ENCODE data around the gene RNU1-3. TPM values are rescaled to one million over a fixed set of nuclear protein-coding genes. Genes with fewer than 3 reads are reported as not detected.
A peak's percentile ranks its signal among the peaks of the same experiment; 100 is the strongest.
"Not testable (repeated sequence)": the region's sequence is repeated elsewhere in the genome, so short reads cannot be mapped to it uniquely, and the experiment has no call there.

RNU1-3 gene
- total and polyA plus RNA-seq, 2 of the 13 experiments (the other 11 are each of a cell fraction or from before 2014, with no cell fraction given), result under 0.01 to 11,018 TPM

DNA sequence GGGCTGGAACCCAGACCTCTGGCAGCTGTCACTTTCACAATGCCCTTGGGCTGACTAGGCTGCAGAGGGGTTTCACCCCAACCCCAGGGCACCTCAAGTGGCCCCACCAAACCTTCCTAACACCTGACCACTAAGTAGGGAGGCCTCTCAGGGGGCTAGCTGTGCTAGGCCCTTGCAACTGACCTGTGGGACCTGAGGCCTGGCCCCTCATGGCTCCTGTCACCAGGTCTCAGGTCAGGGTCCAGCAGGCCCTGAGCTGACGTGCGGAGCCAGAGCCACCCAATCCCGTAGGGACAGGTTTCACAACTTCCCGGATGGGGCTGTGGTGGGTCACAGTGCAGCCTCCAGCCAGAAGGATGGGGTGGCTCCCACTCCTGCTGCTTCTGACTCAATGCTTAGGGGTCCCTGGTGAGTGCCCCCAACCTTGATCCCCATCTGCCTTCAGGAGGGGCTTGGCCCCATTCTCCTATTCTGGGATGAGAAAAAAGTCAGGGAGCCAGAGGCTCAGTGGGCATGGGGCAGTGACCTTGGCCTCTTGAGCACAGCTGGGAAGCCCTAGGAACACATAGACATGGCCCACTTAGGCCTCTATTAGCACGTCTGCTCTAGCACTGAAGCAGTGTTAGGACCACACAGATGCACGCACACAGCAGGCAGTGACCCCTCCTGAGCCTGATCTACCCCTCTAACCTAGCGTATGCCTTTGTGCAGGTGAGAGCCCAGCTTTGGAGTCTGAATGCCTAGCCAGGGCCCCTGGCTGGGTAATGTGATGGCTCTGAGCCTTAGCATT is 21.3 kb downstream of the RNU1-3 start (continued):
- peak; percentile 83; the same call in 1 of the 2 replicates for TF ChIP-seq FOXJ3 (CRISPR knock-in tag; IDR thresholded peaks at IDR 0.05; ENCODE audit: borderline replicate concordance)
- TF ChIP-seq JARID2 (CRISPR knock-in tag; IDR thresholded peaks at IDR 0.05; ENCODE audit: insufficient replicate concordance), result peak; percentile 97
- TF ChIP-seq STAG1 (CRISPR knock-in tag; IDR thresholded peaks at IDR 0.05), result peak; percentile 28
- TF ChIP-seq NR2F1 (CRISPR knock-in tag; IDR thresholded peaks at IDR 0.05), result peak; percentile 94 to 98
- peak; percentile 80 for TF ChIP-seq MIER2 (CRISPR knock-in tag; IDR thresholded peaks at IDR 0.05)
- TF ChIP-seq, protein P1, sequence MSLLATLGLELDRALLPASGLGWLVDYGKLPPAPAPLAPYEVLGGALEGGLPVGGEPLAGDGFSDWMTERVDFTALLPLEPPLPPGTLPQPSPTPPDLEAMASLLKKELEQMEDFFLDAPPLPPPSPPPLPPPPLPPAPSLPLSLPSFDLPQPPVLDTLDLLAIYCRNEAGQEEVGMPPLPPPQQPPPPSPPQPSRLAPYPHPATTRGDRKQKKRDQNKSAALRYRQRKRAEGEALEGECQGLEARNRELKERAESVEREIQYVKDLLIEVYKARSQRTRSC (CRISPR knock-in tag; IDR thresholded peaks at IDR 0.05; ENCODE audit: low read depth), result peak; percentile 78; the same call in 1 of the 2 replicates
- TF ChIP-seq ZFP90 (CRISPR knock-in tag; IDR thresholded peaks at IDR 0.05; ENCODE audit: borderline replicate concordance), result peak; percentile 88; the same call in 1 of the 2 replicates
- TF ChIP-seq, protein P2, sequence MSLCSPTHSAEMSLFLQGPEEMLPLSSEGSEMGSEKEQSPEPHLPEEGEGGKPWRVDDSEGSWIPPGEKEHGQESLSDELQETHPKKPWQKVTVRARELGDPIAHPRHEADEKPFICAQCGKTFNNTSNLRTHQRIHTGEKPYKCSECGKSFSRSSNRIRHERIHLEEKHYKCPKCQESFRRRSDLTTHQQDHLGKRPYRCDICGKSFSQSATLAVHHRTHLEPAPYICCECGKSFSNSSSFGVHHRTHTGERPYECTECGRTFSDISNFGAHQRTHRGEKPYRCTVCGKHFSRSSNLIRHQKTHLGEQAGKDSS (CRISPR knock-in tag; IDR thresholded peaks at IDR 0.05; ENCODE audit: borderline replicate concordance, low read depth), result peak; percentile 94
- peak; percentile 85 for TF ChIP-seq CREB1 (IDR thresholded peaks at IDR 0.05)
- not testable (repeated sequence) for TF ChIP-seq CREB1 (CRISPR knock-in tag; IDR thresholded peaks at IDR 0.05); FOXA1 (IDR thresholded peaks at IDR 0.05)
- TF ChIP-seq, protein P3, sequence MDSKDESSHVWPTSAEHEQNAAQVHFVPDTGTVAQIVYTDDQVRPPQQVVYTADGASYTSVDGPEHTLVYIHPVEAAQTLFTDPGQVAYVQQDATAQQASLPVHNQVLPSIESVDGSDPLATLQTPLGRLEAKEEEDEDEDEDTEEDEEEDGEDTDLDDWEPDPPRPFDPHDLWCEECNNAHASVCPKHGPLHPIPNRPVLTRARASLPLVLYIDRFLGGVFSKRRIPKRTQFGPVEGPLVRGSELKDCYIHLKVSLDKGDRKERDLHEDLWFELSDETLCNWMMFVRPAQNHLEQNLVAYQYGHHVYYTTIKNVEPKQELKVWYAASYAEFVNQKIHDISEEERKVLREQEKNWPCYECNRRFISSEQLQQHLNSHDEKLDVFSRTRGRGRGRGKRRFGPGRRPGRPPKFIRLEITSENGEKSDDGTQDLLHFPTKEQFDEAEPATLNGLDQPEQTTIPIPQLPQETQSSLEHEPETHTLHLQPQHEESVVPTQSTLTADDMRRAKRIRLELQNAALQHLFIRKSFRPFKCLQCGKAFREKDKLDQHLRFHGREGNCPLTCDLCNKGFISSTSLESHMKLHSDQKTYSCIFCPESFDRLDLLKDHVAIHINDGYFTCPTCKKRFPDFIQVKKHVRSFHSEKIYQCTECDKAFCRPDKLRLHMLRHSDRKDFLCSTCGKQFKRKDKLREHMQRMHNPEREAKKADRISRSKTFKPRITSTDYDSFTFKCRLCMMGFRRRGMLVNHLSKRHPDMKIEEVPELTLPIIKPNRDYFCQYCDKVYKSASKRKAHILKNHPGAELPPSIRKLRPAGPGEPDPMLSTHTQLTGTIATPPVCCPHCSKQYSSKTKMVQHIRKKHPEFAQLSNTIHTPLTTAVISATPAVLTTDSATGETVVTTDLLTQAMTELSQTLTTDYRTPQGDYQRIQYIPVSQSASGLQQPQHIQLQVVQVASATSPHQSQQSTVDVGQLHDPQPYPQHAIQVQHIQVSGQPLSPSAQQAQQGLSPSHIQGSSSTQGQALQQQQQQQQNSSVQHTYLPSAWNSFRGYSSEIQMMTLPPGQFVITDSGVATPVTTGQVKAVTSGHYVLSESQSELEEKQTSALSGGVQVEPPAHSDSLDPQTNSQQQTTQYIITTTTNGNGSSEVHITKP (CRISPR knock-in tag; IDR thresholded peaks at IDR 0.05; ENCODE audit: low read depth), result peak; percentile 33; the same call in 1 of the 2 replicates
- peak; percentile 89 for TF ChIP-seq ZNF350 (CRISPR knock-in tag; IDR thresholded peaks at IDR 0.05; ENCODE audit: borderline replicate concordance, low read depth)
- TF ChIP-seq ZNF3 (CRISPR knock-in tag; IDR thresholded peaks at IDR 0.05), result peak; percentile 42; the same call in 1 of the 2 replicates
- TF ChIP-seq SIX1 (CRISPR knock-in tag; IDR thresholded peaks at IDR 0.05; ENCODE audit: borderline replicate concordance), result peak; percentile 28; the same call in 1 of the 2 replicates
- TF ChIP-seq FOXA1 (CRISPR knock-in tag; IDR thresholded peaks at IDR 0.05), result peak; percentile 34
- TF ChIP-seq ZNF589 (CRISPR knock-in tag; conservative IDR thresholded peaks at IDR 0.05), result 0 out of 2 replicates have a peak, but pooled peaks have one; percentile 3
- peak; percentile 87 for TF ChIP-seq MEF2D (CRISPR knock-in tag; IDR thresholded peaks at IDR 0.05)
- peak; percentile 46 for TF ChIP-seq ATF7 (IDR thresholded peaks at IDR 0.05)
- TF ChIP-seq ATF7 (CRISPR knock-in tag; IDR thresholded peaks at IDR 0.05), result peak; percentile 57
- TF ChIP-seq ZBTB42 (CRISPR knock-in tag; IDR thresholded peaks at IDR 0.05), result 0 out of 2 replicates have a peak, but pooled peaks have one; percentile 57
- TF ChIP-seq ZNF629 (CRISPR knock-in tag; conservative IDR thresholded peaks at IDR 0.05), result peak; percentile 58
- 0 out of 2 replicates have a peak, but pooled peaks have one; percentile 40 for TF ChIP-seq KDM2A (CRISPR knock-in tag; IDR thresholded peaks at IDR 0.05; ENCODE audit: borderline replicate concordance, low read depth)
- peak; percentile 83; the same call in 1 of the 3 replicates for TF ChIP-seq MXI1 (IDR thresholded peaks at IDR 0.05; ENCODE audit: borderline replicate concordance, low read depth, low read length)

Data from HepG2 (cell line).